EH (cell line): ENCODE data around the gene LRRC4B.
"Not testable (repeated sequence)": the region's sequence is repeated elsewhere in the genome, so short reads cannot be mapped to it uniquely, and the experiment has no call there.

Experiments used
- DNase-seq: peaks from one replicate; pipeline ENCODE4 v3.0.0-alpha.2; 2015; ENCODE audit warnings: low read depth

The LRRC4B gene

DNA sequence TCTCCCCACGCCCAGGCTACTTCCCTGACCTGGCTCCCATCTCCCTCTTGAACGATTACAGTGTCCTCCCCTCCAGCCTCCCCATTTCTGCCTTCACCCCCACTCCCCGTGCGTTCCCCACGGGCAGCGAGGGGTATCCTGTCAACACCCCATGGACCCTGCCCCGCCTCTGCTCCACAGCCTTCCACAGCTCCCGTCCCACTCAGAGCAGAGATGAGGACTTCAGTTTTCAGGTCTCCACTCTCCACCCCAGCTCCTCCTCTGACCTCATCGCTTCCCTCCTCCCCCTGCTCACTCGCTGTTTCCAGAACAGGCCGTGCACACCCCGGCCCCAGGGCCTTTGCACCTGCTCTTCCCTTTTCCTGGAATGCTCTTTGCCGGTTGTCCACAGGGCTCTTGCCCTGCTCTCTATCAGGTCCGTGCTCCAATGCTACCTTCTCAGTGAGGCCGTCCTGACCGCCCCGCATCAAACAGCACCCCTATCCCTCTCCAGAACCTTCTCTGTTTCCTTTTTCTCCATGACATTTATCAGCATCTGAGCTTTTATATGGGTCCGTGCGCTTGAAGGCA, 15.0 kb downstream of the LRRC4B start:
- no peak for DNase-seq

DNA sequence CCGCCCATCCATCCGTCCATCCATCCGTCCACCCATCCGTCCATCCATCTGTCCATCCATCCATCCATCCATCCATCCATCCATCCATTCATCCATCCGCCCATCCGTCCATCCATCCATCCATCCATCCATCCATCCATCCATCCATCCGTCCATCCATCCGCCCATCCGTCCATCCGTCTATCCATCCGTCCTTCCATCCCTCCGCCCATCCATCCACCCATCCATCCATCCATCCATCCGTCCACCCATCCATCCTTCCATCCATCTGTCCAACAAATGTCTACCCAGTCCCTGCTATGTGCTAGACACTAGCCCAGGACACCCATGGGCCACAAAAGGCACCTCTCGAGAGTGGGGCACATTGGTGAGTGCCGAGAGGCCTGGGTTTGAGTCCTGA, 15.7 kb downstream of the LRRC4B start:
- DNase-seq, result no peak

DNA sequence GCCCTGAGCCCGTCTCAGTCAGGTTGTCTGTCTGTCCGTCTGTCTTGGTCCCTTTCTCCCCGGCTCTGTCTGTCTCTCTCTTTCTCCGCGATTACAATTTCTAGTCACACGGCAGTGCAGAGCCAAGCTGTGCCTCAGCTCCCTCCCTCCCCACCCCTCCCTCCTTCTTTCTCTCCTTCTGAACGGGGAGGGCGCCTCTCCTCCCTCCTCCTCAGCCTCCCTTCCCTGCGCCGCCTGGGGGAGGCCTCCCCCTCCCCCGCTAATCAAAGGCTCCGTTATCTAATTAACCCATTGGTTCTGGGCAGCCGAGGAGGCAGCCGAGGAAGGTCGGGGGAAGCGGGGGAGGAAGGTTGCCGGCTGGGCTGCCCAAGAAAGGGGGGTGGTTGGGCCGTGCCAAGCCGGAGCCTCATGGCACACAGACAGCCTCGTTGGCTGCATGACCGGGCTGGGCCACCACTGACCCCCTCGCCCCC, 16.5 kb downstream of the LRRC4B start:
- no peak for DNase-seq

DNA sequence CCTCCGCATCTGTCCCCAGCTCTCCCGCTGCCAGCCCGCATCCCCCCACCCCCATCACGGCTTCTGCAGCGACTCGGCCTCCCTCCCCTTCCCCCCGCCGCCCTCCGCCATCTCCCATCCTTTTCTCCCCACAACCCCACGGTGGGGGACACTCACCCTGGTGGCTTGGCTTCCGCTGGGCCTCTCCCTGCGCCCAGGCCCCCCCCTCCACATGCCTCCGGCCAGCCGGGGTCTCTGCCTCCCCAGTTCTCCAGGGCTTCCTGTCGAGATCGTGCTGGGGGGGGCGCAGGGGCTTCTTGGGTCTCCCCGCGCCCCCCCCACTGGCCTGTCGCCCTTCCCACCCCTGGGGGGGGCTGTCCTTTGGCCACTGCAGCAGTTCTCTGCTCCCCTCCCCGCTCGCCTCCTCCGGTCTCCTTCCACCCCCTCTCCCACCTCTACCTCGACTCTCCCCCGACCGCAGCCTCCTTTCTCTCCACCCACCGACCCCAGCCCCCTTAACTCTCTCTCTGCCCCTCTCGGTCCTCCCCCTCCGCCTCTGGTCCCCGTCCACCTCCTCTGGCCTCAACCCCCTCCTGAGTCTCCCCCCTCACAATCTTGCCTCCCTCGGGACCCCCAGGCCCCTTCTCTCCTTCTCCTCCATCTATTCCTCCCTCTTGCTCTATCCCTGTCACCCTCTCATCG, 17.1 kb downstream of the LRRC4B start:
- DNase-seq, result no peak

DNA sequence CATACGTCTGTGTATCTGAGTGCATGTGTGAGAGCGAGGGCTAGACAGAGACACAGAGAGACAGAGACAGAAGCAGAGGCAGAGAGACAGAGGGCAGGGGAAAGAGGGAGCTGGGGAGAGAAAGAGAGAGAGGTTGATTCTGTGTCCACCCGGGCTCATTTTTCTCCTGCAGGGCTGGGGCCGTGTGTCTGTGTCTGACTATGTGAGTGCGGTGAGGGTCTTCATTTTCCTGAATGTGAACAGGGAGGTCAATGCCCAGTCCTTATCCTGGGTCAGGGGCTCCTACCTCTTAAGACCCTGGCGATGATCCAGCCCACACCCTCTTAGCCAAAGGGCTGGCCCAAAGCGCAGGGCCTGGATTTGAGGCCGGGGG, 17.7 kb downstream of the LRRC4B start:
- DNase-seq, result no peak

DNA sequence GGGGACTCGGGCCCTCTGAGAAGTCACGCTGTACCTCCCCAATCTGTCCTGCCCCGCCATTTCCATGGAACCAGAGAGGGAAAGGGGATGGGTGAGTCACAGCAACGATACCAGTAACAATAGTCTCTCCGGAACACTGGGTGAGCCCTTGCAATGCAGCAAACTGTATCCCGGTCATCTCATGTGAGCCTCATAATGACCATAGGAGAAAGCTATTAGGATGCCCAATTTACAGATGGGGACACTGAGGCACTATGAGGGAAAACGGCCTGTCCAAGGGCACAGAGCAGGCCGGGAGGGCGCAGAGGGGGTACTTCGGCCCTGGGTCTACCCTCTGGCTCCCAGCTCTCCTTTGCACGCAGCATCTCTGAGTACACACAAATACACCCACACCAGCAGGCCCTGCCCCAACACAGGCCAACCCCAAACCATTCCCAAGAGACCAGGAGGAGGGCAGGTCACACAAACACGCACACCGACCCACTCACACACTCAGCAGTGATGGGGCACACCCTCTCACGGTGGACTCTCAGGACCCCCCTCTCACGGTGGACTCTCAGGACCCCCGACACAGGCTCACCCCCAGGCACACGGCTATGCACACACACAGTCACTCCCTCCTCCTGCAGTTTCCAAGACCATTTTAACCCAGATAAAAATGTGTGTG, 18.2 kb downstream of the LRRC4B start:
- no peak for DNase-seq

DNA sequence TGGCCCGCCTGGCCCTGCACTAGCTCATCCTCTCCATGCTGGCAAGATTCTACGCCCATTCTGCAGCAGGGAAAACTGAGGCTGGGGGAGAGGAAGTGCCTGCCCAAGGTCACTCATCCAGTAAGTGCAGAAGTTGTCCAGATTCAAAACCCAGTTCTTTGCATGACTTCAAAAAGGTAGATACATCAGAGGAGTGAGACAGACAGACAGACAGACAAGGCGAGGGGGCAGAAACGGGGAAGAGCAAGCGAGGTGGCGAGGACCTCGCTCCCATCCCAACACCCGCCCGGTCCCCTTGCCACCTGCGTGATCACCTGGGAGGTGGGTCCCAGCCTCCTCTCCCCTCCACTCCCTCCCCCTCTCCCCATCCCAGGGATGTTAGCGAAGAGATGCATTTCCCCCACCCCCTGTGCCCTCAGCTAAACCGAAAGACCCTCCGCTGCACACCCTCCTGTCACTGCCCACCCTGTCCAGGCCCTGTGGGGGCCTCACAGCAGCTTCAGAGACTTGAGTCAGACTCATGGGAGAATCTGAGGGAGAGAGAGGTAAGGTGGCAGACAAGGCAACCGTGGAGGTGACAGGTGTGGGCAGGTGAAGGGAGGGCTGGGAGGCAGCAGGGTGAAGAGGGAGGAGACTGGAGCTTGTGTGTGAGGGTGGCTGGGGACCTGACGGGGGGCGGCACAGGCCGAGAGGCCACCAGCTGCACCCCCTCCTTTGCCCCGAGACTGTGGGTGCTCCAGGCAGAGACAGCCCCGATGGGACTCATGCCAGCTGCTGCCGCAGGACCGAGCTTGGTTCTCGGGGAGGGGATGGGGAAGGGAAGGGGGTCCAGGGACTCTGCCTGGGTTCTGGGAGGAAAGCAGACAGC, 18.9 kb downstream of the LRRC4B start:
- DNase-seq, result no peak

DNA sequence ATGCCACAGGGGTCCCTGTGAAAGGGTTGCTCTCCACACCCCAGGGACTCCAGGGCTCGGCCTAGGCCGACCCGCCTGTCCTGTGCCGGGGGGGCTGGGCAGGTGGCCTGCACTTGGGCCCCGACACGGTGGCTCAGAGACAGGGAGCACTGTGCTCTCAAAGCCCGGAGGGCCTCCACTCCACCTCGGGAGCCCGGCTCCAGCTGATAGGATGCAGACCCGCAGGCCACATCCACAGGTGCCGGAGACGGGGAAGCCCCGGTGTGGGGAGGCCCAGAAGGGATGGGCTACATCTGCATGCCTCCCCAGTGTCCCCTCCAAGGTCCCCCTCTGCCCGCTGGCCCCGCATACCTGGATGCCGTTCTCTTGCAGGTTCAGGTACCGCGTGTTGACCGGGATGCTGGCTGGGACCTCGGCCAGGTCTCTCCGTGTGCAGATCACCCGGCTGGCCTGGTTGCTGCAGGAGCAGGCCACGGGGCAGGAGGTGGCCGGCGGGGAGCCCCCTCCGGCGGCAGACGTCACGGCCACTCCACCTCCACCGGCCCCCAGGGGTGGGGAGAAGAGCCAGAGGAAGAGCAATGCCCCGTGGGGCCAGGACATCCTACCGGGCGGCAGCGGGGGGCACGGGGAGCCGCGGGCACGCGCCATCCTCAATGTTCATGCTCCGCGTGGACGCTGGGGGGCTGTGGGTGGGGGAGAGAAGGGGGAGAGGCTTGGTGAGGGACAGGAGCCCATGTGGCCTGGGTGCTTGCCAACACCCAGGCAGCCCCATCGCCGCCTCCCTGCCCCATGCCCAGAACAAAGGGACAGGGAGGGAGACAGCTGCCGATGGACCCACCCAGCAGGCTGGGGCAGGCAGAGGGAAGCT, 19.8 kb downstream of the LRRC4B start:
- no peak for DNase-seq

DNA sequence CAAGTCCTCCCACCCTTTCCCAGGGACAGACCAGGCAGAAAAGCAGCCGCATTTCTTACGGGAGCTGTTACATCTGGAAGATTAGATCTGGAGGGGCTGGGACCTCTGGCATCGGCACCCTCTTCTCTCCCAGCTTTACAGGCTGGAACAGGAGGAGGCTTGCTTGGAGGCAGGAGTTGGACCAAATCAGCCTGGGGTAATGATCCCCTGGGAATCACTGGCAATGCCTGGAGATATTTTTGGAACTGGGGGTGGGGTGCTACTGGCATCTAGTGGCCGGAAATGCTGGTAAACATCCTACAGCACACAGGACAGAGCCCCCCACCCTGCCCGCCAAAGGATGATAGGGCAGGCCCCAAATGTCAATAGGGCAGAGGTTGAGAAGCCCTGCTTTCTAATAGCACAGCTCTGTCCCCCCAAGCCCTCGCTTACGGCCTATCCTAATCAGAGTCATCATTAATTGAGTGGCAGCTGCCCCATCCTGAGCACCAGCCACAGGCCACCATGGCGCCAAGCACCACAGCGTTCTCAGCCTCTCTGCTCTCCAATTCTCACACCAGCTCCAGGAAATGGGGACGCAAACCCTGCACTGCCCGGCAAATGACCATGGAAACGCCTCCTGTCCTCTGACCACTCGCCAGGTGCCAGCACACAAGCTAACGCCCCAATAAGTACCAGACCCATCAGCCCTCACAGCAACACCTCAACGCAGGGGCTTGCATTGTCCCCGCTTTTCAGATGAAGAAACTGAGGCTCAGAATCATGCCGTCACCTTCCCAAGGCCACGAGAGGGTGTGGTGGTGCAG, 20.6 kb downstream of the LRRC4B start:
- no peak for DNase-seq

DNA sequence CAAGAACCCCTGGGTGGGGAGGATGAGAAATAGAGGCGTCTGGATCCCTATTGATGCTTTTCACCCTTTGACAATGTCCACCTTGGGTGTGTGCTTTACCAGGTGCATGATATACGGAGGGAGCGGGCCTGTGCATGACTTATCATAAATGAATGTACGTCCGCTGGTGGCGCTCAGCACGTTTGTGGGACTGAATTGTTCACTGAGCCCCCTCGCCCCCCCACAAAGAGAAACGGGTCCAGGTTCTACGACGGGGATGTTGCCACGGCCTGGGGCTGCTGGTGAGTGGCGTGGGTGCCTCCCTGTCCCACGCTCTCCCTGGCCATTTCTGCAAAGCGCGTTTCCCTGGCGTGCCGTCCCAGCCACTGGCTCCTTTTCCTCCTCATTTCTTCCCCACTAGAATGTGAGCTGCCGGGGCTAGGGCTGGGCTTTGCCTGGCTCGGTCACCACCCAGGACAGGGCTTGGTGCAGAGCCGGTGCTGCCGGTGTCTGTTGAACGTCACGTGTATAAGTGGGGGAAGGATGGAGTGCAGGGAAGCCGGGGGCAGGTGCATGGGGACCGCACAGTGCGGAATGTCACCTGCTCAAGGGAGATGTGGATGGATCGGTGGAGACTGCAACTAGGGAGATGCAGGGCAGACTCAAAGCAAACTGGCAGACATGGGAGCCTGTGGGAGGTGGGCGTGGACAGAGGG, 21.6 kb downstream of the LRRC4B start:
- DNase-seq, result no peak

DNA sequence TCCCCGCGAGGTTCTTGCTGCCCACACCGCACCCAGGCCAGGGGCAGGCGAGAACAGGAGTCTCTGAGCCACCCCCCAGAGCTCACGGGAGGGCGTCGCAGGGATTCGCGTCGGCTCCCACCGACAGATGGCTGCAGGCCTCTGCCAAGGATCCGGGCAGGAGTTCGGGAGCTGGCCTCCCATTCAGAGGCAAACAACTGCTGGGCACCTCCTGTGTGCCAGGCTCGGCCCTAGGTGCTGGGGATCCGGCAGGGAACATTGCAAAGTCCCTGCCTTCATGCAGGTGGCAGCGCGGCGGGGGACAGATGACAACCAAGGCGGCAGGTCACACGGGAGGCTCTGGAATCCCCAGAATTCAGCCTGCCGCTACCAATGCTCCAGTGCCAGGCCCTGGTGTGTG, 25.3 kb downstream of the LRRC4B start:
- no peak for DNase-seq

DNA sequence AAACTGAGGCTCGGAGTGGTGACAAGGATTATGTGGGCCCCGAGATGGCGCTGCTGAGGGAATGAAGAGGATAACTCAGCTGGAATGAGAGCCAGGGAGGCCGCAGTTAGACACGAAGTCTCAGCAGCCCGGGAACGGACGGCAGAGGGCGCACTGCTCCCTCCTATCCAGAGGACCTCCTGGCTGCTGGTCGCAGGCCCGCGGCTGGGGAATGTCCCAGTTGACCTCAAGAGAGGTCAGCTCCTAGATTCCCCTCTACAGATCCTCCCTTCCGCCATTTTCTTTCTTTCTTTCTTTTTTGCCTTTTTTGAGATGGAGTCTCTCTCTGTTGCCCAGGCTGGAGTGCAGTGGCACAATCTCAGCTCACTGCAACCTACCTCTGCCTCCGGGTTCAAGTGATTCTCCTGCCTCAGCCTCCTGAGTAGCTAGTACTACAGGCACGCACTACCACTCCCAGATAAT, 30.4 kb downstream of the LRRC4B start:
- peak; percentile 66 for DNase-seq

DNA sequence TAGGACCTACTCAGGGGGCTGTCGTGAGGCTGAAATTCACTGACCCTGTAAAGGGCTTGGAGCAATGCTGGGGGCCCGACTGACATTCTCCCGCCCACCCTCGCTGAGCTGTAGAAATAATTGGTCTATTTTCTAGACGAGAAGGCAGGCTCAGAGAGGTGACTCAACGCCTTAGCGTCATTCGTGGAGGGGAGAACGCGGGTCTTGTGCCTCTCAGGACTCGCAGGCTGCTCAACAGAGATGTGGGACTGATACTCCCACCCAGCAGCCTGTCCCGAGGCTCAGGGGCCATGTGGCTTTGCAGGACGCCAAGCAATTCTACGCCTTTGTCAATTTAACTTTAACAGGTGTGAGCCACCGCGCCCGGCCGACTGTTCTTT, 30.9 kb downstream of the LRRC4B start:
- DNase-seq, result no peak

DNA sequence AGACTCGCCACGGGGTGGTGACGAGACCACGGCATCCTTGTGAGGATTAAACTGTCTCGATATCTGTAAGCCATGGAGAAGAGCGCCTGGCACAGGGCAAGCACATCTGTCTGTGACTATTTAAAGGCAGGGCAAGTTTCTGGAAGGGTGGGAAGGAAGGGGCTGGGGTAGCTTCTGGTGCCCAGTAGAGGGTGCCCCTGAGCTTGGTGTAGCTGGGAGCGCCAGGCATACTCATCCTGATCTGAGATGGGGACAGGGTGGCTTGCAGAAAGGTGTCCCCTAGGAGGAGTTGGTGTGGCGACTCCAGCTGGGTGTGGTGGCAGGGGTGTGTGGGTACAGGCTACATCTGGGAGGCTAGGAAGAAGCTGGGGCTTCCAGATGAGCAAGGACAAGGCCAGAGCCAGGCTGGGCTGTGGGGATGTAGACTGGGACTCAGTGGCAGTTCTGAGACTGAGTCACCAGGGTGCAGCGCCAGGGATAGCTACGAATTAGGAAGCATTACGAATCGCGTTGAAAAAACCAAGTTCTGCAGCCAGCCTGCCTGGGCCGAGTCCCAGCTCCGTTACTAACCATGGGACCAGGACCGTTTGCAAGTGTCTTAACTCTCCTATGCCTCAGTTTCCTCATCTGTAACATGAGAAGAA, 31.5 kb downstream of the LRRC4B start:
- DNase-seq, result no peak

DNA sequence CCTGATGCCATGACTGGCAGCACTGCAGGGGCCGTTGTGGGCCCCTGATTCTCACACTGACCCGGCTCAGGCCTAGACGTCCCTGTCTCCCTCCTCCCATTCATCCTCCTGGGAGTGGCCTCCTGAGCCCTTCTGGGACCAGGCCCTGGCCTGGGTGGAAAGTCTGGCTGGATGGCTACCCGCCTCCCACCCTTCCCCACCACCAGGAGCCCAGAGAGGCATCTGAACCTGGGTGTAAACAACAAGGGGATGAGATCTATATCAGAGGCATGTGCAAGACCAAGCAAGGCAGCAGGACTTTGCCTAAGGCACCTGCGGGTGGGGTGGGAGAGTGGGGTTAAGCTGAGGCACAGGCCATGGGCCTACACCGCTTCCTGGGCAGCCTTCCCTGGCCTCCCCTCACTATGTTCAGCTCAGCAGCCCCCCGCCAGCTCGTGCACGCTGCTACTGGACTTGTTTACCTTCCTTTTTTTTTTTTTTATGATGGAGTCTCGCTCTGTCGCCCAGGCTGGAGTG, 32.5 kb downstream of the LRRC4B start:
- no peak for DNase-seq

DNA sequence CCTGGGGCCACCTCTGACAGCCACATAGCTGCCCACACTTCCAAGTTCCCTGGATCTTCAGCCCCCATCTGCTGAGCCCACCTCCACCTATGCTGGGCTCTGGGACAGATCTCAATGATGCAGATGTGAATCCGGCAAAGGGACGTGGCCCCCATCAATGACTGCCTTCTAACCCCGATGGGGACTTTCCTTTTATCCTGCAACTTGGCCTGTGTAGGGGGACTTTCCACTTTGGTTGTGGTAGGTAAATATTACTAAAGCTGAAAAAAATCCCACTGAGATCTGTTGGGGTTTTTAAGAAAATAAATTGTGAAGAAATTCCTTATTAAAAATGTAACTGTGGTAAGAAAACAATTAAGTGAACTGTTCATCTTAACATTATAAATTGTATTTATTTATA, 33.8 kb downstream of the LRRC4B start:
- DNase-seq, result no peak

DNA sequence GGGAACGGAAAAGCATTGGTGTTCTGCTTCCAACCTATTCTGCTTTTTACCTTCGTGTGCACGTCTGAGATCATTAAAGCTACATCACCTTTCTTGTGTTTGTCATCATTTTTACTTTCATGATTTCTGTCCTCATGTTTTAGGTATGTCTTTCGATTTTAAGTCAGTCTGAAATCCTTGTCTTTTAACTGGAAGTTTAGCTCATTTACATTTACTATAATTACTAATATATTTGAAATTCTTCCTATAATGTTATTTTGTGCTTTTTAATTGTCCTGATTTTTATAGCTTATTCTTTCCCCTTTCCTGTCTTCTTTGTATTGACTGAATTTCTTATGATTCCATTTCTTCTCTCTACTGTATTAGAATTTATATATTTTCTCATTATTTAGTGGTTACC, 35.3 kb downstream of the LRRC4B start:
- no peak for DNase-seq

DNA sequence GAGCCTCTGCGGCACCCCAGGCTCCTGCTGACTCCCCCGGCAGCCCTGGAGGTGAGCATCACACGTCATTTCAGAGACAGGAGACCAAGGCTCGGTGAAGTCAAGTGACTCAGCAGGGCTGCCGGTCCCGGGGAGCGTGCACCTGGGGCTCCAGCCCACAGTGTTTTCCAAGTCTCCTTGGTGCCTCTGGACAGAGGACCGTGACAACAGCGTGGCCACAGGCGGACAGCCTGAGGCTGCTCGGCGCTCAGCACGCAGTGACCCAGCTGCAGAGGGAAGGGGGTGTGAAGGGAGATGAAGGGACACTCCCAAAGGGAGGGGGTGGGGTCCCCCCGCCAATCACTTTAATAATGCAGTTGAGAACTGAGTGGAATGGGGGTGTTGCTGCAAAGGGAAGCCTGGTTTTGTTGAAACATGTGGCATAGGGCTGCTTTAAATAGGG, 37.0 kb downstream of the LRRC4B start:
- no peak for DNase-seq

DNA sequence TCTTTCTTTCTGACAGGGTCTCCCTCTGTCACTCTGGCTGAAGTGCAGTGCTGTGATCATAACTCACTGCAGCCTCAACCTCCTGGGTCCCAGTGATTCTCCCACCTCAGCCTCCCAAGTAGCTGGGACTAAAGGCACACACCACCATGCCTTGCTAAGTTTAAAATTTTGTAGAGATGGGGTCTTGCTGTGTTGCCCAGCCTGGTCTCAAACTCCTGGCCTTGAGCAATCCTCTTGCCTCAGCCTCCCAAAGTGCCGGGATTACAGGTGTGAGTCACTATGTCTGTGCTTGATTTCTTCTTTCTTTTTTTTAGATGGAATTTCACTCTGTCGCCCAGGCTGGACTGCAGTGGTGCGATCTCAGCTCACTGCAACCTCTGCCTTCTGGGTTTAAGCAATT, 40.2 kb downstream of the LRRC4B start:
- DNase-seq, result not testable (repeated sequence)
